Right lung (tissue), 10 donors: Measurements from ENCODE around the gene ALDH3A2. TPM values are rescaled to one million over a fixed set of nuclear protein-coding genes. Genes with fewer than 3 reads are reported as not detected.

Experiments used
- DNase-seq, 2 donors: peaks; one replicate each; pipeline ENCODE4 v3.0.0-alpha.2; 2013
- long read RNA-seq, 8 donors: transcript quantifications; one replicate each; lab custom pipeline, GENCODE V29; 2026
- polyA plus RNA-seq, 5 donors: library from polyadenylated mRNA; unstranded; fragments of 120-200 nt; gene quantifications; one replicate each; pipeline versions ENCODE4 v1.2.1 to v1.2.3, GENCODE V29; 2013; ENCODE audit warnings: inconsistent platforms in 1 of 5, low replicate concordance in 1 of 5; ENCODE audit not compliant: insufficient read length in 5 of 5, insufficient read depth in 1 of 5

ALDH3A2 gene
- 10 to 100 TPM; 48.4 to 81.1 (median 69.8) TPM for polyA plus RNA-seq
- long read RNA-seq, donor 1, transcript ALDH3A2-201 (10 exons, 3,928 nt), result minor isoform, 14 of 67 reads
- long read RNA-seq, donor 1, transcript ALDH3A2-210 (1 exons, 3,512 nt), result major isoform, 28 of 67 reads
- long read RNA-seq, donor 1, partial matches to known transcripts, result 23 of 67 reads
- long read RNA-seq, donor 1, other reads (novel, unspliced or antisense), result 0 of 67 reads
- long read RNA-seq, donor 2, transcript ALDH3A2-210 (1 exons, 3,512 nt), result major isoform, 12 of 32 reads
- long read RNA-seq, donor 2, transcript ALDH3A2-201 (10 exons, 3,928 nt), result minor isoform, 6 of 32 reads
- long read RNA-seq, donor 2, partial matches to known transcripts, result 11 of 32 reads
- long read RNA-seq, donor 2, other reads (novel, unspliced or antisense), result 0 of 32 reads
- long read RNA-seq, donor 3, transcript ALDH3A2-210 (1 exons, 3,512 nt), result major isoform, 12 of 31 reads
- long read RNA-seq, donor 3, transcript ALDH3A2-201 (10 exons, 3,928 nt), result minor isoform, 9 of 31 reads
- long read RNA-seq, donor 3, partial matches to known transcripts, result 7 of 31 reads
- long read RNA-seq, donor 3, other reads (novel, unspliced or antisense), result 0 of 31 reads
- long read RNA-seq, donor 4, transcript ALDH3A2-210 (1 exons, 3,512 nt), result major isoform, 20 of 32 reads
- long read RNA-seq, donor 4, partial matches to known transcripts, result 7 of 32 reads
- long read RNA-seq, donor 4, other reads (novel, unspliced or antisense), result 0 of 32 reads
- long read RNA-seq, donor 5, transcript ALDH3A2-201 (10 exons, 3,928 nt), result minor isoform, 9 of 50 reads
- long read RNA-seq, donor 5, transcript ALDH3A2-210 (1 exons, 3,512 nt), result major isoform, 15 of 50 reads
- long read RNA-seq, donor 5, partial matches to known transcripts, result 20 of 50 reads
- long read RNA-seq, donor 5, other reads (novel, unspliced or antisense), result 0 of 50 reads
- long read RNA-seq, donor 6, transcript ALDH3A2-201 (10 exons, 3,928 nt), result minor isoform, 8 of 50 reads
- long read RNA-seq, donor 6, transcript ALDH3A2-210 (1 exons, 3,512 nt), result major isoform, 20 of 50 reads
- long read RNA-seq, donor 6, partial matches to known transcripts, result 17 of 50 reads
- long read RNA-seq, donor 6, other reads (novel, unspliced or antisense), result 0 of 50 reads
- long read RNA-seq, donor 7, transcript ALDH3A2-210 (1 exons, 3,512 nt), result major isoform, 12 of 19 reads
- long read RNA-seq, donor 7, partial matches to known transcripts, result 0 of 19 reads
- long read RNA-seq, donor 7, other reads (novel, unspliced or antisense), result 0 of 19 reads
- long read RNA-seq, donor 8, transcript ALDH3A2-210 (1 exons, 3,512 nt), result major isoform, 8 of 8 reads
- long read RNA-seq, donor 8, partial matches to known transcripts, result 0 of 8 reads
- long read RNA-seq, donor 8, other reads (novel, unspliced or antisense), result 0 of 8 reads

DNA sequence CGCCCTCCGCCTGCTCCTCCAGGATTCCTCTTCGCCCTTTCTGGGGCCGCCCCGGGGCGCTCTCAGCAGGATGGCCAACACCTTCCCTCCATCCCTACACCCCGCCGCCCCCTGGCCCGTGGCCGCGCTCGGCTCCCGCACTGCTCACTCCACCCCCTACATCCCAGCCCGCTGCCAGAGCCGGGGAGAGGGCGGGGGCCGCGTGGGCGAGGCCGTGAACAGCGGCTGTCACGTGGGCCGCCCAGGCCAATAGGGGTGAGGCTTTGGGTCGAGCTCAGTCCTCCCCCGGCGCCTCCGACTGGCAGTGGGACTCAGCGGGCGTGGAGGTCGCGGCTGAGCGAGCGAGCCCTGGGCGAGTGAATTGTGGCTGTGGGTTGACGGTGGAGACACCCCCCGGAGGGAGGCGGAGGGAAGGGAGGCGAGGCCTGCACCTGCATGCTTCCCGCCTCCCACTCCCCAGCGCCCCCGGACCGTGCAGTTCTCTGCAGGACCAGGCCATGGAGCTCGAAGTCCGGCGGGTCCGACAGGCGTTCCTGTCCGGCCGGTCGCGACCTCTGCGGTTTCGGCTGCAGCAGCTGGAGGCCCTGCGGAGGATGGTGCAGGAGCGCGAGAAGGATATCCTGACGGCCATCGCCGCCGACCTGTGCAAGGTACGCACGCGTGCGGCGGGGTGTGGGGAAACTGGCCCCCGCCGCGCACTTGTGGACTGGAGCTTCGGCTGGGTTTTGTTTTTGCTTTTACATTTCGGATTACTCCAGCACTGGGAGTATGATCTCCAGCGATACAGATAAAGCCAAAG lies at the start of gene ALDH3A2:
TSS of gene ALDH3A2 (plus strand) at position 277 of the 799 bp plus-strand sequence. CDS start at position 498, 221 bp downstream.
- peak; percentile 92 to 93 for DNase-seq

- no peak for DNase-seq
Observed at GRCh38 chr17:19610311-19610710, 38.2 kb upstream of the ALDH3A2 start.

DNA sequence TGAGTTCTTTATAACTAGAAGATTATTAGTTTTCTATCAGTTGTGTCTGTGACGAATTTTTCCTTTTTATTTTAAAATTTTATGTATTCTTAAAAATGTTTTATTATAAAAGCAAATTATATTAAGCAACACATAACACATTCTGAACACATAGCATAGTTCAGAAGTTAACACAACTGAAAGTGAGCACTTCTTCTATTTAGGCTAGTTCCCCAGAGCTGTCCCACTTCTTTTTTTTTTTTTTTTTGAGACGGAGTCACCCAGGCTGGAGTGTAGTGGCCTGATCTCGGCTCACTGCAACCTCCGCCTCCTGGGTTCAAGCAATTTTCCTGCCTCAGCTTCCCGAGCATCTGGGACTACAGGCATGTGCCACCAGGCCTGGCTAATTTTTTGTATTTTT lies 37.7 kb upstream of the ALDH3A2 start:
- no peak for DNase-seq

DNA sequence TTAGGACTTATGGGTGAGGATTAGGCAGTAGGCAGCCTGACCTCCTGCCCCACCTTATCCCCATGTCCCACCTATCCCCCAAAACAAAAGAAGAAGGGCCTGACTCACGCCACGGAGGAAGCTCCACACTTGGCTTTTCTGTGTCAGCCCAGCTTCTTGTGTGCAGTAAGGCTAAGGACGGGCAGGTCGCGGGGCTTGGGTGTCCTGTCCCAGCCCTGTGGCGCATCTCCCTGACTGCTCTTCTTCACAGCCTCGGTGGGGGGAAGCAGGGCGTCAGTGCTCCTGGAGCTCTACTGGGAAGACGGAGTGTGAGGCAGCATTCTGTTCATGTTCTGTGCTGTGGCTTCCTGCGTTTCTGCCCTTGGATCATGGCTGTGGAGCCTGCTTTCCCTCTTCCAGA lies 34.6 kb upstream of the ALDH3A2 start:
- no peak for DNase-seq

GRCh38 chr17:19614900-19615299 lies 33.7 kb upstream of the ALDH3A2 start:
- no peak for DNase-seq

DNA sequence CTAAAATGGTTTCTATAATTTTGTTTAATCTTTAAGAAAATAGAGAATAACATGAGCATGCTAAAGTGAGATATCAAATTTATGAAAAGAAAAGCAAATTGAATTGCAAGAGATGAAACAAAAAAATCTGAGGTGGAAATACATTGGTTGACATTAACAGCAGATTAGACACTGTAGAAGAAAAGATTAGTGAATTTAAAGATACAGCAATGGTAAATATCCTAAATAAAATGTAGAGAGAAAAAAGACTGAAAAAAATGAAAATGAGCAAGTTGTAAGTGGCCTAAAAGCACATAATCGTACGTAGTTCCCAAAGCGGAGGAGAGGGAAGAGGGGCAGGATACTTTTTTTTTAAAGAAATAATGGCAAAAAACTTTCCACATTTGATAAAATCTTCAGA lies 30.5 kb upstream of the ALDH3A2 start:
- DNase-seq, result no peak

DNA sequence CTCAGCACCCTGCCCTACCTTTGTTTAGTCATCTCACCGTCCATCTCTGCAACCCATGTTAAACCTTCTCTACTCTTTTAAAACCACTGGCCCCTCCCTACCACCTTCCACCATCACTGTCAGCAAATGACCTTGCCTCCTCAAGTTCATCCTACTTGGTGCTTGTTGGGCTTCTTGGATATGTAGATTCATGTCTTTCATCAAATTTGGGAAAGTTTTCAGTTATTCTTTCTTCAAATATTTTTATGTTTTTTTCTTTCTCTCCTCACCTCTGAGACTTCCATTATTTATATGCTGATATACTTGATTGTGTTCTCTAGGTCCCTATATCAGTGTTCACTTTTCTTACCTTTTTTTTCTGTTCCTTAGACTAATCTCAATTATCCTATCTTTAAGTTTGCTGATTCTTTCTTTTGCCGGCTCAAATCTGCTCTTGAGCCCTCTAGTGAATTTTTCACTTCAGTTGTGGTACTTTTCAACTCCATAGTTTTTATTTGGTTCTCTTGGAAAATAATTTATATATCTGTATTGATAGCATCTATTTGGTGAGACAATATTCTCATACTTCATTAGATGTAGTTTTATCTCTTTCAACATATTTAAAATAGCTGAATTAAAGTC lies 28.7 kb upstream of the ALDH3A2 start:
- no peak for DNase-seq

GRCh38 chr17:19621697-19622096 lies 26.9 kb upstream of the ALDH3A2 start:
- no peak for DNase-seq

GRCh38 chr17:19626079-19626478 lies 22.5 kb upstream of the ALDH3A2 start:
- DNase-seq, result no peak

GRCh38 chr17:19629449-19629848 lies 19.1 kb upstream of the ALDH3A2 start:
- DNase-seq, result no peak

GRCh38 chr17:19630035-19630434 lies 18.5 kb upstream of the ALDH3A2 start:
- DNase-seq, result no peak

GRCh38 chr17:19630661-19631060 lies 17.9 kb upstream of the ALDH3A2 start:
- DNase-seq, result no peak

GRCh38 chr17:19631905-19632304 lies 16.6 kb upstream of the ALDH3A2 start:
- DNase-seq, result no peak

- DNase-seq, result no peak
Observed at GRCh38 chr17:19641687-19642372, 6.7 kb upstream of the ALDH3A2 start.

DNA sequence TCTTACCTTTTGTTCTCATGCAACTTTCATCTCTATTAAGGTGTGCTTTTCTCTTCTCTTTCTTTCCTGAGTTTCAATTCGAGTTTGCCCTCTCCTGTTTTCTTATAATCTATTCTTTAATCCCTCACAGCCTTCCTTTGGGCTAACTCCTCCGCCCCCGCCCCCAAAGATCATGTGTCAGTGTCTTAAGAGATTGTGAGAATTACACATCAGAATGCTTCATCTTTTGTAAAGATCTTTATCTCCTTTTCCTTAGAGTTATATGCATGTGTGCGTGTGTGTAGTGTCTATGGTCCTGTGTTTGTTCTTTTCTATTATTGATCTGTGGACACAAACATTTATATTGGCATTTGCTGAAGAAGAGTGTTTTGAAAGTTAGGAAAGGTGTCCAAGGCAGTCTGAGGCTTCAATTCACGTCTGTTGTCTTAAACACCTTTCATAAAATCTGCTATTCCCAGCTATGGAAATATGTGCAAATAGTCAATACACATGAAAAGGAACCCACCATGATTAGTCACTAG lies 6.1 kb upstream of the ALDH3A2 start:
- DNase-seq, result no peak

- DNase-seq, result no peak
Observed at GRCh38 chr17:19644493-19645210, 3.9 kb upstream of the ALDH3A2 start.

DNA sequence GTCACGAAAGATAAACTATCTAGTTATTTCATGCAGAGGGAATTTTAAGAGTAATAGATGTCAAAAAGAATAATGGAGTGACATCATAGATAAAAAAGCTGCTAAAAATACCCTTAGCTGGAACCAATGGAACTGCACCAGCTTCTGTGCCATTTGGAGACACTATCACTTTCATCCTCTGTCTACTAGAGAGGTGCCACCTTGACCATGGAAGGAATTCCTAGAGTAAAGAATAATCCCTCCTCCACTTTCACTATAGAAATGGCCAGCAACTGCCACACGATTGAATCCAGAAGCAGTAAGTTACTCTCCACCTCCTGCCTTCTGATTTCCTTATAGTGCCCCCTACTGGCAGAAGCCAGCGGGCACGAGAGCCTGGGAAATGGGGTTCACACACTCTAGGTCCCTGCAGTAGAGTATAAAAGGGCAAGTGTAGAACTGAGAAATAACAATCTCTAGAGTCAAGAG lies 2.8 kb upstream of the ALDH3A2 start:
- DNase-seq, result no peak
